Astrocyte (in vitro differentiated cells and primary cell): ENCODE measurements around the gene KIAA1671. TPM values are rescaled to one million over a fixed set of nuclear protein-coding genes. Genes with fewer than 3 reads are reported as not detected.
"Not testable (repeated sequence)": the region's sequence is repeated elsewhere in the genome, so short reads cannot be mapped to it uniquely, and the experiment has no call there.

ENCODE experiments used
- DNase-seq: peaks from one replicate; pipeline ENCODE4 v3.0.0-alpha.2; 2010; ENCODE audit warnings: low read depth
- FAIRE-seq: peaks from 2 replicates; lab custom pipeline; 2011; peaks lifted over from hg19 to GRCh38; lab: Jason Lieb, UNC
- H2AFZ ChIP-seq: 2 replicates; pipeline ENCODE4 v1.6.0; 2012; ENCODE audit warnings: low read depth, low read length, inconsistent platforms
- H3K27ac ChIP-seq: 2 replicates; pipeline ENCODE4 v1.5.1; 2011; ENCODE audit warnings: low read depth, low read length, inconsistent platforms
- H3K27me3 ChIP-seq: 2 replicates; pipeline ENCODE4 v1.6.0; 2011; ENCODE audit warnings: low read length, inconsistent platforms; ENCODE audit not compliant: insufficient read depth
- H3K36me3 ChIP-seq: 2 replicates; pipeline ENCODE4 v1.5.1; 2011; ENCODE audit warnings: low read length, inconsistent platforms; ENCODE audit not compliant: insufficient read depth
- H3K4me1 ChIP-seq: 2 replicates; pipeline ENCODE4 v1.5.1; 2011; ENCODE audit warnings: low read length, inconsistent platforms; ENCODE audit not compliant: insufficient read depth
- H3K4me2 ChIP-seq: 2 replicates; pipeline ENCODE4 v1.6.0; 2012; ENCODE audit warnings: low read length, inconsistent platforms
- H3K4me3 ChIP-seq: 2 replicates; pipeline ENCODE4 v1.5.1; 2011; ENCODE audit warnings: low read depth, mild to moderate bottlenecking, low read length, inconsistent platforms; ENCODE audit not compliant: insufficient read depth
- H3K79me2 ChIP-seq: 2 replicates; pipeline ENCODE4 v1.6.0; 2012; ENCODE audit warnings: mild to moderate bottlenecking, low read length, inconsistent platforms; ENCODE audit not compliant: insufficient read depth
- H3K9ac ChIP-seq: 2 replicates; pipeline ENCODE4 v1.6.0; 2012; ENCODE audit warnings: mild to moderate bottlenecking, low read length, inconsistent platforms
- H3K9me3 ChIP-seq: 2 replicates; pipeline ENCODE4 v1.5.1; 2012; ENCODE audit warnings: low read depth, mild to moderate bottlenecking, low read length, inconsistent platforms; ENCODE audit not compliant: insufficient read depth
- H4K20me1 ChIP-seq: 2 replicates; pipeline ENCODE4 v1.6.0; 2012; ENCODE audit warnings: low read length, inconsistent platforms; ENCODE audit not compliant: insufficient read depth
- H3K27ac Mint-ChIP-seq: one replicate; pipeline ENCODE4 v1.8.0; 2021; ENCODE audit warnings: mild to moderate bottlenecking, mixed read lengths; ENCODE audit not compliant: unreplicated experiment
- H3K27me3 Mint-ChIP-seq: one replicate; pipeline ENCODE4 v1.8.0; 2021; ENCODE audit warnings: low read depth, mixed read lengths; ENCODE audit not compliant: unreplicated experiment
- H3K36me3 Mint-ChIP-seq: one replicate; pipeline ENCODE4 v1.8.0; 2021; ENCODE audit warnings: low read depth, mixed read lengths; ENCODE audit not compliant: unreplicated experiment
- H3K4me1 Mint-ChIP-seq: one replicate; pipeline ENCODE4 v1.8.0; 2021; ENCODE audit warnings: low read depth, mixed read lengths; ENCODE audit not compliant: unreplicated experiment
- H3K4me3 Mint-ChIP-seq: one replicate; pipeline ENCODE4 v1.8.0; 2021; ENCODE audit warnings: mild to moderate bottlenecking, moderate library complexity, mixed read lengths; ENCODE audit not compliant: unreplicated experiment
- H3K9me3 Mint-ChIP-seq: one replicate; pipeline ENCODE4 v1.8.0; 2021; ENCODE audit warnings: mild to moderate bottlenecking, mixed read lengths; ENCODE audit not compliant: unreplicated experiment
- CTCF ChIP-seq: IDR thresholded peaks from 2 replicates; pipeline ENCODE4 v1.5.1; 2011; ENCODE audit warnings: low read depth, mild to moderate bottlenecking, inconsistent platforms, low read length, moderate library complexity; ENCODE audit not compliant: insufficient read depth
- EZH2 ChIP-seq: IDR thresholded peaks from 2 replicates; pipeline ENCODE4 v1.6.1; 2012; ENCODE audit warnings: mild to moderate bottlenecking, low read length, inconsistent platforms; ENCODE audit not compliant: insufficient read depth
- total RNA-seq: library from RNA; stranded (reverse); gene quantifications from 2 replicates; pipeline ENCODE4 v1.2.1, GENCODE V29; 2021

KIAA1671 gene
- total RNA-seq, 1 donor from 2014 or later, result 28.4 TPM

GRCh38 chr22:25178869-25179631, 226.5 kb downstream of the KIAA1671 start:
- H3K27me3 Mint-ChIP-seq, H4K20me1 ChIP-seq, FAIRE-seq, H3K27ac ChIP-seq, H3K9me3 Mint-ChIP-seq, H3K27me3 ChIP-seq, DNase-seq, H3K4me2 ChIP-seq, H2AFZ ChIP-seq, H3K27ac Mint-ChIP-seq, H3K9me3 ChIP-seq, H3K4me3 Mint-ChIP-seq, H3K4me1 ChIP-seq, H3K79me2 ChIP-seq, H3K9ac ChIP-seq, H3K4me3 ChIP-seq, H3K4me1 Mint-ChIP-seq, H3K36me3 ChIP-seq: not testable (repeated sequence)
- peaks cover 40% of the 10 kb centered on the region for H3K36me3 Mint-ChIP-seq

- FAIRE-seq (no peak), DNase-seq (no peak)
- TF ChIP-seq EZH2 (no peak), CTCF (no peak)
- Mint-ChIP-seq H3K4me3 (no peak overlapping the region), H3K4me1 (peaks cover 1% of the 10 kb centered on the region), H3K36me3 (peaks cover 39% of the 10 kb centered on the region), H3K27me3 (no peaks in the 10 kb centered on the region), H3K9me3 (peaks cover 9% of the 10 kb centered on the region), H3K27ac (no peak overlapping the region)
- H3K79me2 ChIP-seq, result no peaks in the 10 kb centered on the region
- no peak overlapping the region for H3K9ac ChIP-seq
- H2AFZ ChIP-seq, result no peak overlapping the region
- H4K20me1 ChIP-seq, result no peaks in the 10 kb centered on the region
- H3K27me3 ChIP-seq, result no peaks in the 10 kb centered on the region
- no peak overlapping the region for H3K27ac ChIP-seq
- no peak overlapping the region for H3K4me2 ChIP-seq
- H3K4me3 ChIP-seq, result no peak overlapping the region
- H3K36me3 ChIP-seq, result no peaks in the 10 kb centered on the region
- H3K4me1 ChIP-seq, result no peaks in the 10 kb centered on the region
- no peaks in the 10 kb centered on the region for H3K9me3 ChIP-seq
Measured at GRCh38 chr22:25182131-25183110, 229.9 kb downstream of the KIAA1671 start.

GRCh38 chr22:25183949-25184619, 231.6 kb downstream of the KIAA1671 start:
- Histone ChIP-seq H3K79me2 (no peaks in the 10 kb centered on the region), H3K36me3 (no peaks in the 10 kb centered on the region), H3K4me1 (no peaks in the 10 kb centered on the region), H3K9ac (no peak overlapping the region), H4K20me1 (no peaks in the 10 kb centered on the region), H3K4me2 (no peak overlapping the region), H3K4me3 (no peak overlapping the region), H3K27me3 (no peaks in the 10 kb centered on the region), H2AFZ (no peak overlapping the region), H3K27ac (no peak overlapping the region), H3K9me3 (no peaks in the 10 kb centered on the region)
- peaks cover 9% of the 10 kb centered on the region for H3K9me3 Mint-ChIP-seq
- no peaks in the 10 kb centered on the region for H3K27me3 Mint-ChIP-seq
- no peak overlapping the region for H3K27ac Mint-ChIP-seq
- no peaks in the 10 kb centered on the region for H3K4me1 Mint-ChIP-seq
- H3K4me3 Mint-ChIP-seq, result no peak overlapping the region
- peaks cover 38% of the 10 kb centered on the region for H3K36me3 Mint-ChIP-seq
- no peak for DNase-seq
- TF ChIP-seq CTCF (no peak), EZH2 (no peak)
- no peak for FAIRE-seq
